Glomerular endothelial cell (primary cell): Measurements from ENCODE around the gene NRXN2. TPM values are rescaled to one million over a fixed set of nuclear protein-coding genes. Genes with fewer than 3 reads are reported as not detected.

Experiments used
- DNase-seq: peaks from one replicate; pipeline ENCODE4 v3.0.0-alpha.2; 2011; ENCODE audit warnings: low read depth, low spot score; ENCODE audit errors: extremely low read depth
- total RNA-seq: library from RNA; depleted of rRNA; stranded (reverse); fragments of >200 nt; gene quantifications from 2 replicates; pipeline ENCODE4 v1.2.3, GENCODE V29; 2015

Gene NRXN2
- total RNA-seq, 1 donor from 2014 or later: not detected

DNA sequence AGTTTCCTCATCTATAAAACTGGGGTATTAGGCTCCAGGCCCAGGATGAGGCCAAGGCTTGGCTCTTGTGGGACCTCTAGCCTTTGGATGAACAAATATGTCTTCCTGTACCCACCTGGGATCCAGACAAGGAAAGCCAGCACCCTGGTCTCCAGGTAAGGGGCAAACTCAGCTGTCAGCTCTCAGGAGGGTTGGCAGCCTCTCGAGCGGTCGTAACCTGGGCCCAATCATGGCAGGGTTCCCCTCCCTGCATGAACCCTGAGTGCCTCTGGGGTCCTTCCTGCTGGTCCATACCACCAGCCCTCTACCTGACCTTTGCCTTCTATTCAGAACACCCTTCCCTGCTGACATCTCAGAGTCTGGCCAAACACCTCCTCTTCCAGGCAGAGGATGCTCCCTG is 112.4 kb downstream of the NRXN2 start:
- DNase-seq: no peak

DNA sequence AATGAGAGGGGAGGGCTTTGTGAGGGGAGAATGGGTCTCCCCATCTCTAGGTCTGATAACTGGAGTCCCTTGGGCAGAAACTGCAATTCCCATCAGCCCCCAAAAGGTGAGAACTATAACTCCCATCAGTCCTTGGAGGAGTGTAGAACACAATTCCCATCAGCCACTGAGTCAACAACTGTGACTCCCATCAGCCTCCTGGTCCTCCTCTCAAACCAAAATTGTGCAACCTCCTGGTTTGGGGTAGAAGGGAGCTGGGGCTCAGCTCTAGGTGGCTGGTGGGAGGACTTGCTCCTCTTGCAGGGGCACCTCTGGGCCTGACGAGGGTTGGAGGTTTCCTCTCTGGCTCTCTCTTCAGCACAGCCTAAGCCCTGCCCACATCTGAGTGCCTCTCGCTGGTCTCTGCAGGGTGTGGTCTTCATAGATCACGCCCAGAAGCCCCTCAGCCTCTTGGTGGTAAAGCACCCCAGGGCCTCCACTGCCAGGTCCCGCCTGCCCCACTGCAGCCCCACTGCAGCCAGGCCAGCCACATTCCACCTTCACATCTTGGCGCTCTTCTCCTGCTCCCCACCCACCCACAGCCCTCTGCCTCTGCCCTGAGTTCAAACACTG is 113.5 kb downstream of the NRXN2 start:
- DNase-seq: no peak

DNA sequence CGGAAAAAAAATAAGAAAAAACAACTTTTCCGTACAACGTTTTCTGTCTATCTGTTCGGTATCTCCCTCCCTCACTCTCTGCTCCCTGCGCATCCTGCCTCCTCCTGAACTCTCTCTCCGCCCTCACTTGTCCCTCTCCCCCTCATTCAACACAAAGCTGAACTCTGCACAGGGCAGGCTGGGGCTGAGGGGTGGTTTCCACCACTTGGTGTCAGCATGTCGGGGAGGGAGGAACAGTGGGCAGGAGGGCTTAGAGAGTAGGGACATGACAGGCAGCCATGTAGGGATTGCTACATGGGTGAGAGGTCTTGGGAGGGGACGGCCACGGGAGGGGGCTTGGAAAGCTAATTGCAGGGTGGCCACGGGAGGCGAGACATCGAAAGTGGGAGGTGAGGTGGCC is 114.4 kb downstream of the NRXN2 start:
- no peak for DNase-seq

DNA sequence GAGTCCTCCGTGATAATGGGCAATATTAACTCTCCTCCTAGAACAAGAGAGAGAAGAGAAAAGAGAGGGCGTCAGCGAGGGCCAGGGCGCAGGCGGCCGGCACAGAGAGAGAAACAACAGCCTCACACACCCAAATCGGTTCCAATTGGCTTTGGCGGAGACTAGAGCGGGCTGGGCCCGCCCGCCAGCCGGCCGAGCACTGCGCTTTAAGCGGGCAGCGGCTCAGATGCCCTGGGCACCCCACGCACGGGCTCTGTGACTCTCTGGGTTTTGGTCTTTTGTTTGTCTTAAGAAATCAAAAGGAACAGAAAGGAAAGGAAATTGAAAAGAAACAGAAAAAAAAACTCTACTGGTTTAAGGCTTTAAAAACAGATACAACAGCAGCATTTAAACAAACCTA is 115.0 kb downstream of the NRXN2 start:
- no peak for DNase-seq

DNA sequence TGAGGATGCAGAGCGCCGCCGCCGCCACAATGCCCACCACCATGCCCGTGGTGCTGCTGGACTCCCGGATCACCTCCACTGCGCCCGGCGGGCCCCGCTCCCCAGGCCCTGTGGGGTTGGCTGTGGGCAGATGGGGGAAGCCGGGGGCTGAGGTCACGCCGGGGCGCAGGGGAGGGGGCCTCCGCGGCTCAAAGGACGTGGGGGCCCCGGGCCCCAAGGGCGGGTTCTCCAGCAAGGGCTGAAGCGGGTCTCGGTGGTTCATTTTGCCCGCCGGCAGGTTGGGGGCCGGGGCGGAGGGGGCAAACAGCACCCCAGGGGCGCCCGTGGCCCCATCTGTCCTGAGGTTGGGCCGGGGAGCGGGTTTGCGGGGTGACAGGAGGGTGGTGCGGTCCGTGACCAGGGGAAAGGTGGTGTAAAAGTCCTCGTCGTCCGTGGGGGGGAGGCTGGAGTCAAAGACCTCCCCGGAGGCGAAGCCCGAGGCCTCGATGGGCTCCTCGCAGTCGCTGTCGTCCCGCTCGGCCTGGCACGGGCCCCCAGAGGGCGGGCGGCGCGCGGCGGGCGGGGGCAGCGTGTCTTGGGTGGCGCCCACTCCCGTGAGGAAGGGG is 115.5 kb downstream of the NRXN2 start:
- no peak for DNase-seq

DNA sequence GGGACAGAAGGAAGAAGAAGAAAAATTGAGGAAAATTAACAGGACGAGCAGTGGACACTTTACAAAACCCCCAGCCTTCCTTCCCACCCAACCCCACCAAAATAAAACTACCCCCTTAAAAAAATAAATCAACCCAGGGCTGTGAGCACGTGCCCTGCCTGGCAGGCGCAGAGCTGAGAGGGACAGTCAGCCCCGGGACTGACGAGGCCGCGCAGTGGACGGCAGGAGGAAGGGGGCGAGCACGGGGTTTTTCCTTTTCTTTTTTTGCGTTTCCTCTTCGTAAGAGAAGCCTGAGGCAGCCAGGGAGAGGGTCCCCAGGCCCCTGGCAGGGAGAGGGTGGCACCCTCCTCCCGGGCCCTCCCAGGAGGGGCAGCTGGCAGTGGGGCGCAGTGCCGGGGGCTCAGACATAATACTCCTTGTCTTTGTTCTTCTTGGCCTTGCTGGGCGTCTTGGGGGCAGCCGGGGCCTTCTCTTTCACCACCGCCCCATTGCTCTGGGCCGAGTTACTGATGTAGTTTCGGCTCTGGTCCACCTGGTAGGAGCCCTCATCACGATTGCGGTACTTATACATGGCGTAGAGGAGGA is 116.1 kb downstream of the NRXN2 start:
- no peak for DNase-seq

- DNase-seq: no peak
Observed at GRCh38 chr11:64605656-64606585, 117.1 kb downstream of the NRXN2 start.

DNA sequence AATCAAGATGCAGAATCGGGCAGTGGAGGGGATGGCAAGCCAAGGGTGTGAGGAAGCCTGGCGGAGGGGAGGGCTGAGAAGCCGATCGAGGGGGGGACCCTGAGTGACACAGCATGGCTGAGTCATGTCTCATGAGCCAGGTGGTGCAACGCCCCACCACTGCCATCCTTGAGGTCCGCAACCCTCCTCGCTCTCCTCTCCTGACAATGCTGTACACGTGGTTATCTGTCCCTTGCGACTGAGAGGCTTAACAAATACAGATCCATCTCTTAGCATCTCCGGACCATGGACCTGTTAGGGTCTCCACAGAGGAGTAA is 117.8 kb downstream of the NRXN2 start:
- no peak for DNase-seq

- DNase-seq: no peak
Observed at GRCh38 chr11:64604458-64605243, 118.3 kb downstream of the NRXN2 start.

GRCh38 chr11:64603411-64604110 is 119.4 kb downstream of the NRXN2 start:
- no peak for DNase-seq

DNA sequence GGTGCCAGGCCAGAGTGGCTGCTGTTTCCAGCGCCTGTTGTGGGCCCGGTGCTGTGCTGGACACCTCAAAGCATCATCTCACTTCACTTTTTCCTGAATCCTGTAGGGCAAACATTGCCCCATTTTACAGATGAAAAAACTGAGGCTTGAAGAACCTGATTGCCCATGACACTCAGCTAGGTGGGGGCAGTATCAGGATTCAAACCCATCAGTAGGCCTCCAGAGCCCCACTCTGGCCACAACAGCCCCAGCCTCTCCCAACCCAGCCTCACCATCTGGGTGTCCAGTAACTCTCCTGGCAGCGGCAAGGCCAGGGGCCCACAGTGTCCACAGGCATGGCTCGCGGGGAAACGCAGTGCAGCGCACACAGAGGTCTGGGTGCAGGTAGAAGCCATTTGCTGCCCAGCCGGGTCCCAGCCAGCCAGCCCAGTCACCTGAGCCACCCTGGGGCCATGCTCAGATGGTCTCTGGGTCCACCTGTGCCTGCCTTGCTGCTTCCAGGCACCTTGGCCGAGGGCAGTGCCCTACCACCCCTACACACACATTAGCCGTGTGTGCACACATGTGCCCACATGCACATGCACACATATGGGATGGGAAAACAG is 120.4 kb downstream of the NRXN2 start:
- no peak for DNase-seq

DNA sequence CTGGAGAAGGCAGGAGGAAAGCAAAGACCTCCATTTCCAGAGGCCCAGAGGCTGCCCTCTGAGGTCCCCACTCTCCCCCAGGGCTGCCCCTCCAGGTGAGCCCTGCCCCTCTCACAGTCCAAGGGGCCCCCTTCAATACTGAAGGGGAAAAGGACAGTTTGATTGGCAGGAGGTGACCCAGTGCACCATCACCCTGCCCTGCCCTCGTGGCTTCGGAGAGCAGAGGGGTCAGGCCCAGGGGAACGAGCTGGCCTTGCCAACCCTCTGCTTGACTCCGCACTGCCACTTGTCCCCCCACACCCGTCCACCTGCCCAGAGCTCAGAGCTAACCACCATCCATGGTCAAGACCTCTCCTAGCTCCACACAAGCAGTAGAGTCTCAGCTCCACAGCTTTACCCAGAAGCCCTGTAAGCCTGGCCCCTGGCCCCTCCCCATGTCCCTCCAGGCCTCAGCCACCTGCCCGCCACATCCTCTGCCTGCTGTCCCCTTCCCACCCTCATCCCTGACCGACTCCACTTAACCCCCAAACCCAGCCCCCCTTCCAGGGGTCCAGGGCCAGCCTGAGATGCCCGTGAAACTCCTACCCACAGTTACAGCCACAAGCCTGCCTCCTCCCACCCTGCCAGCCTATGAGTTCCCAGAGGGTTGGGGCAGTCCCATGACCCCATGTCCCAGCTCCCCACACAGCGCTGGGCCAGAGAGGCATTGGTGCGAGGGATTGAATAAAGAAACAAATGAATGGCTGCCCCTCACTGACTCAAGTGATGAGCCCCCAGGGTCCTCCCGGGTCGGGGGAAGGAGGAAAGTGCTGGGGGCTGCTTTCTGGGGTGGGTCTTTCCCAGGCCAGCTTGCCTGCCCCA is 121.2 kb downstream of the NRXN2 start:
- DNase-seq: no peak

GRCh38 chr11:64600281-64600992 is 122.6 kb downstream of the NRXN2 start:
- DNase-seq: no peak

DNA sequence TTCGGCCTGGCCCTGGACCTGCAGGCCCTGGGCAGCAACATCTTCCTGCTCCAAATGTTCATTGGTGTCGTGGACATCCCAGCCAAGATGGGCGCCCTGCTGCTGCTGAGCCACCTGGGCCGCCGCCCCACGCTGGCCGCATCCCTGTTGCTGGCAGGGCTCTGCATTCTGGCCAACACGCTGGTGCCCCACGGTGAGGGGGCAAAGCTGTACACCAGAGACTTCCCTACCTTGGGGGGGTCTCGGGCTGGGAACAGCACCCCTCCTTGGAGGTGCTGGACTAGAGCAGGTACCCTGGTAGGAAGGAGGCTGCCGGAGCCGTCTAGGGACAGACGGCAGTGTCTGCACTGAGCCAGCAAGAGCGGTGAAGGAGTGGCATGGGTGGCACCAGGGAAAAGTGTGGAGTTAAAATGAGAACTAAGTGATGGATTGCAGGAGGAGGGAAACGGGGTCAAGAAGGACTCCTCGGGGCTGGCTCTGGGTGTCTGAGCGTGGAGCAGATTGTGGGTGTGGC is 123.2 kb downstream of the NRXN2 start:
- DNase-seq: no peak

- no peak for DNase-seq
Observed at GRCh38 chr11:64598797-64599697, 124.0 kb downstream of the NRXN2 start.

- DNase-seq: no peak
Observed at GRCh38 chr11:64598106-64598796, 124.7 kb downstream of the NRXN2 start.
